ENCODE data around the gene CFAP69. TPM values are rescaled to one million over a fixed set of nuclear protein-coding genes. Genes with fewer than 3 reads are reported as not detected.

CFAP69 gene
- total and polyA plus RNA-seq, 2 of the 8 experiments (the other 6 are each of a cell fraction or from before 2014, with no cell fraction given), result 1.00 to 3.8 TPM

DNA sequence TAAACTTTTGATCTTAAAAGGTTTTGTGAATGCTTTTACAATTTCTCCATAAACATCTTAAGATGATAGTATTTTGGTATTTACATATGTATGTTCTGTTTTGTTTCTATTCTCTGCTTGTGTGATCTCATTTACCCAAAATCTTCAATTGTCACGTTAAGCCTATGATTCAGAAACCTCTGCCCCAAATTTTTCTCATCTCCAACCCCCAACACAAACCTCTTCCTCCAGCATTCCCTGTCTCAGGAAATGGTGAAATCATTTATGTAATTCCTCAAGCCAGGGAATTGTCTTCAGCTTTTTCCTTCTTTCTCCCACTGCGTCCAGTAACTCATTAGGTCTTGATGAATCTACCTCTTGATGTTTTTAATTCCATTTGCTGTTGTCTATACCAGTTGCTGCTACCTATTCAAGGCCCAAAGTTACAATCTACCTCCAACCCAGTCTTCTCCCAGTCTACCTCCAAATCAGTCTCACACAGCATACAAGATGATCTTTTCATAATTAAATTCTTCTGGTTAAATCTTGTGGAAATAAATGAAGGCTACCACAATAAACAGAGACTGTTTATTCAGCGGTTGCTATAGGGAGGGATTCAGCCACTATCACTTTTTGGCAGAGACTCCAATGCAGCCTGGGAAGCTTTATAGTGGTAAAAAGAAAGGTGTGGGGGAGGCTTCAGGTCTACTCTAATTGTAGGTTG, 5.8 kb downstream of the CFAP69 start:
- Histone ChIP-seq H3K9me3 (ENCODE audit: insufficient read depth in 2 of 2, low read depth in 1 of 2, low read length in 1 of 2) (no peaks in the 10 kb centered on the region), H3K18ac (ENCODE audit: extremely low read depth, low read length) (no peak overlapping the region), H3K4me2 (ENCODE audit: insufficient read depth in 1 of 2, low read depth in 2 of 2, low read length in 2 of 2) (no peak overlapping the region), H4K5ac (ENCODE audit: insufficient read length, low read depth, low read length) (no peak overlapping the region), H3K23ac (ENCODE audit: insufficient read length) (no peak overlapping the region), H3K14ac (ENCODE audit: insufficient read length) (no peak overlapping the region), H2BK5ac (ENCODE audit: low read depth, low read length) (no peak overlapping the region), H3K4me3 (ENCODE audit: extremely low read depth in 1 of 4, insufficient read depth in 2 of 4, low read depth in 3 of 4, low read length in 4 of 4) (no peak overlapping the region), H3K79me1 (ENCODE audit: low read depth, low read length) (no peaks in the 10 kb centered on the region), H2AK5ac (ENCODE audit: low read depth, low read length) (no peak overlapping the region), H3K27ac (ENCODE audit: low read depth, low read length) (no peak overlapping the region), H3K9ac (replicated peaks in 1 of 4; ENCODE audit: extremely low read depth in 1 of 4, low read depth in 3 of 4, low read length in 3 of 4) (no peak overlapping the region), H3K4me1 (replicated peaks in 1 of 4; ENCODE audit: control insufficient read depth in 3 of 4, insufficient read depth in 4 of 4, low read length in 3 of 4) (peaks cover 0 to 6% (median 3%) of the 10 kb centered on the region in 4 experiments; a peak in 4 of 7 replicates), H2BK20ac (ENCODE audit: low read length) (no peak overlapping the region), H2BK120ac (replicated peaks; ENCODE audit: low read depth, low read length) (no peak overlapping the region), H3K23me2 (ENCODE audit: low read depth, low read length) (no peaks in the 10 kb centered on the region), H3K27me3 (replicated peaks in 1 of 4; ENCODE audit: control insufficient read depth in 3 of 4, extremely low read depth in 1 of 4, insufficient read depth in 3 of 4, low read length in 3 of 4) (peaks cover 0 to 6% (median 0%) of the 10 kb centered on the region in 4 experiments; a peak in 2 of 7 replicates), H3K4ac (replicated peaks; ENCODE audit: insufficient read length, low read depth, low read length) (no peak overlapping the region), H2BK12ac (ENCODE audit: low read depth, low read length) (no peak overlapping the region), H4K20me1 (replicated peaks in 1 of 2; ENCODE audit: control insufficient read depth in 1 of 2, insufficient read depth in 2 of 2, low read length in 2 of 2) (no peaks in the 10 kb centered on the region), H4K8ac (ENCODE audit: extremely low read depth, insufficient read depth, low read length) (no peak overlapping the region), H3K79me2 (ENCODE audit: control insufficient read depth in 1 of 2, insufficient read depth in 2 of 2, low read length in 2 of 2) (no peaks in the 10 kb centered on the region), H3K36me3 (ENCODE audit: control insufficient read depth in 2 of 4, insufficient read depth in 4 of 4, low read length in 3 of 4) (no peaks in the 10 kb centered on the region), H2BK15ac (ENCODE audit: low read length) (no peak overlapping the region), H3K56ac (replicated peaks; ENCODE audit: insufficient read length, low read depth, low read length) (no peak overlapping the region), H2AFZ (ENCODE audit: low read length) (no peak overlapping the region), H4K91ac (replicated peaks; ENCODE audit: insufficient read length, low read length) (no peak overlapping the region)
- POLR2A ChIA-PET (ENCODE audit: partially characterized antibody), result no interaction called here
- CTCF ChIA-PET (ENCODE audit: partially characterized antibody), result interaction anchor here (0.7 to 2.5 kb wide), 4 partner anchors 9 to 839 kb away, joined by 3 to 11 read pairs (median 4); no protein-coding TSS in a partner anchor
- whole genome bisulfite sequencing, 2 experiments (ENCODE audit: extremely low coverage in 1 of 2, insufficient coverage in 1 of 2, insufficient read length in 1 of 2, insufficient replicate concordance in 2 of 2, low coverage in 1 of 2, low lambda C conversion rate in 2 of 2, missing lambda C conversion rate in 1 of 2), result 91% methylated on average over 3 of the region's 3 CpGs; no CpG with 5 or more reads in 1 of the 2 experiments
- no peak for TF ChIP-seq SP1 (IDR thresholded peaks at IDR 0.05; ENCODE audit: low read depth, low read length)
- TF ChIP-seq, protein P1, sequence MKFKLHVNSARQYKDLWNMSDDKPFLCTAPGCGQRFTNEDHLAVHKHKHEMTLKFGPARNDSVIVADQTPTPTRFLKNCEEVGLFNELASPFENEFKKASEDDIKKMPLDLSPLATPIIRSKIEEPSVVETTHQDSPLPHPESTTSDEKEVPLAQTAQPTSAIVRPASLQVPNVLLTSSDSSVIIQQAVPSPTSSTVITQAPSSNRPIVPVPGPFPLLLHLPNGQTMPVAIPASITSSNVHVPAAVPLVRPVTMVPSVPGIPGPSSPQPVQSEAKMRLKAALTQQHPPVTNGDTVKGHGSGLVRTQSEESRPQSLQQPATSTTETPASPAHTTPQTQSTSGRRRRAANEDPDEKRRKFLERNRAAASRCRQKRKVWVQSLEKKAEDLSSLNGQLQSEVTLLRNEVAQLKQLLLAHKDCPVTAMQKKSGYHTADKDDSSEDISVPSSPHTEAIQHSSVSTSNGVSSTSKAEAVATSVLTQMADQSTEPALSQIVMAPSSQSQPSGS (IDR thresholded peaks at IDR 0.05; ENCODE audit: low read length), result no peak
- TF ChIP-seq HDAC2 (IDR thresholded peaks at IDR 0.05; ENCODE audit: borderline replicate concordance in 1 of 2, low read depth in 2 of 2, low read length in 2 of 2), result no peak
- TF ChIP-seq, protein P2, sequence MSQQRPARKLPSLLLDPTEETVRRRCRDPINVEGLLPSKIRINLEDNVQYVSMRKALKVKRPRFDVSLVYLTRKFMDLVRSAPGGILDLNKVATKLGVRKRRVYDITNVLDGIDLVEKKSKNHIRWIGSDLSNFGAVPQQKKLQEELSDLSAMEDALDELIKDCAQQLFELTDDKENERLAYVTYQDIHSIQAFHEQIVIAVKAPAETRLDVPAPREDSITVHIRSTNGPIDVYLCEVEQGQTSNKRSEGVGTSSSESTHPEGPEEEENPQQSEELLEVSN (IDR thresholded peaks at IDR 0.05), result no peak
- TF ChIP-seq ASH2L (IDR thresholded peaks at IDR 0.05; ENCODE audit: low read length), result no peak
- no peak for DNase-seq (ENCODE audit: low read depth in 1 of 2, low spot score in 2 of 2)
- no peak for FAIRE-seq
